UCSD-AML1 (cell line): ENCODE measurements around the gene RNF157.
"Not testable (repeated sequence)": the region's sequence is repeated elsewhere in the genome, so short reads cannot be mapped to it uniquely, and the experiment has no call there.

Experiments
- DNase-seq: peaks from one replicate; lab custom pipeline; 2025; ENCODE audit not compliant: unreplicated experiment; lab: John Stamatoyannopoulos, UW

RNF157 gene

DNA sequence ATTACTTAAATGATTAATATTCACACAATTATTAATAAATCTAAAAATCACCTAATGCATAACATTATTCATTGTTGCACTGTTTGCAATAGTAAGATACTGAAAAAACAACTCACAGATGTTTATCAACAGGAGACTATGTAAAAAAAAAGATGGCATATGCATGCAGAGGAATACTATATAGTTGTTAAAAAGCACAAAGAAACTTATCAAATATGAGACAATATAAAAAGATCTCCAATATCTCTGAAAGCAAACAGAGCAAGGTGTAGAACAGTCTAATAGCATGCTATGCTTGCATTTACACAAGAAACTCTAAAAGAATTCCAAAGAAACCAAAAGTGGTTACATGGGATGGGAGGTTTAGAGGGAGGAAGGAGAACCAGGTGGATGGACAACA is 3.7 kb downstream of the RNF157 start:
- no peak for DNase-seq

DNA sequence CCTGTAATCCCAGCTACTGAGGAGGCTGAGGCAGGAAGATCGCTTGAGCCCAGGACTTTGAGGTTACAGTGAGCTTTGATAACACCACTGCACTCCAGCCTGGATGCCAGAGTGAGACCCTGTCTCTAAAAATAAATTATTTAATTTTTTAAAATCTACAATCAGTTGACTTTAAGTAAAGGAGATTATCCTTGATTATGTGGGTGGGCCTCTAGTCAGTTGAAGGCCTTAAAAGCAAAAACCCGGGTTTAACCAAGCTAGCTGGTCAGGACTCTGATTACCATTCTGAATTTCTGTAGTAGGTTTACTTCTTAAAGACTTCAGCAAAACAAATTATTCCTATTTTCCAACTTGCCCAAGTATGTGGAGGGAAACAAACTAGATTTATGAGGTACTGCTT is 4.4 kb downstream of the RNF157 start:
- DNase-seq = no peak

DNA sequence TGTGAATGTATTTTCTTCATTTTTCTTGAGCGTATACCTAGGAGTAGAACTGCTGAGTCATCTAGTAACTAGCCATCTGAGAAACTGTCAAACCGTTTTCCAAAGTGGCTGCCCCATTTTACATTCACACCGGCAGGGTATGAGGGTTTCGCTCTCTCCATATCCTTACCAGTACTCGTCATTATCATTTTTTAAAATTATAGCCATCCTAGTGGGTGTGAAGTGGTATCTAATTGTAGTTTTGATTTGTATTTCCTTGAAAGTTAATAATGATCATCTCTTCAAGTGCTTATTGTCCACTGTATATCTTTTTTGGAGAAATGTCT is 6.0 kb downstream of the RNF157 start:
- DNase-seq = no peak

DNA sequence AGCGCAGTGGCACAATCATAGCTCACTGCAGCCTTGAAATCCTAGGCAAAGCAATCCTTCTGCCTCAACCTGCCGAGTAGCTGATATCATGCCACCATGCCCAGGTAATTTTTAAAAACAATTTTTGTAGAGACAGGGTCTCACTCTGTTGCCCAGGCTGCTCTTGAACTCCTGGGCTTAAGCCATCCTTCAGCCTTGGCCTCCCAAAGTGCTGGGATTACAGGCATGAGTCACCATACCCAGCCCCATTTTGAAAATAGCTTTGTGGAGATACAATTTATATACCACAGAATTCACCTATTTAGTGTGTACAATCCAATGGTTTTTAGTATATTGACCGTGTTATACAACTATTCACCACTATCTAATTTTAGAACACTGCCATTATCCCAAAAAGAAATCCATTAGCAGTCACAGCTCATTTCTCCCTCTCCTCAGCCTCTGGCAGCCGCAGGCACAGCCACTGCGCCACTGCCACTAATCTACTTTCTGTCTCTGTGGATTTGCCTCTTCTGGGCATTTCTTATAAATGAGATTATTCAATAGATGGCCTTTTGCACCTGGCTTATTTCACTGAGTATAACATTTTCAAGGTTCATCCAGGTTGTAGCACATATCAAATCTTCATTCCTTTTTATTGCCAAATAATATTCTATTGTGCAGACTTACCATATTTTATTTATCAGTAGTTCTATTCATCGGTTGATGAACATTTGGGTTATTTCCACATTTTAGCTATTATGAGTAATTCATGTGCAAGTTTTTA is 6.5 kb downstream of the RNF157 start:
- no peak for DNase-seq

DNA sequence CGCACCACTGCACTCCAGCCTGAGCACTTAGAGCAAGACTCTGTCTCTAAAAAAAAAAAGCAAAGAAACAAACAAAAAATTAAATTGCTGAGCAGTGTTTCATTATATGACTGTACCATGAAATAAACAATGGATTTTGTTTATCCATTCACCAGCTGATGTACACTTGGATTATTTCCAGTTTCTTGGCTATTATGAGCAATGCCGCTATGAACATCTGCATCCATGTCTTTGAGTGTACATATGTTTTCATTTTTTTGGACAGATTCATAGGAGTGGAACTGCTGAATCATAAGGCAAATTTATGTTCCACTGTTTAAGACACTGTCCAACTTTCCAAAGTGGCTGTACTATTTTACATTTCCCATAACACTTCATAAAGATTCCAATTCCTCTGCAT is 8.0 kb downstream of the RNF157 start:
- DNase-seq = no peak

DNA sequence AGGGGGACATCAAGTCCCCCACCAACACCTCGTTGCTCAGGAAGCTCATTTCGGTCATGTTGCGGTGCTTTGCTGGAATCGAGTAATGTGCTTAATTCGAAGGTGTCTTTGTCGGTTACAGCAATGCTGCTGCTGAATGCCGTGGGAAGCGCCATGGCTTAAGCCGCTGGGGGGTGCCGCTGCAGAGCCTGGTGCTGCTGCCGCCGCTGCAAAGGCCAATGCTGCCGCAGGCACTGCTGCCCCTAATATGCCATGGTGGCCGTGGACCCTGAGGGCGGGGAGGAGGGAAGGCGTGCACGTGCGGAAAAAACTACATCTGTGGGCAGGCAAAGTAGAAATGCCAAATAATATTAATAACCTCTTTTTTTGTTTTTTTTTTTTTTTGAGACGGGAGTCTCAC is 13.5 kb downstream of the RNF157 start:
- DNase-seq = not testable (repeated sequence)

DNA sequence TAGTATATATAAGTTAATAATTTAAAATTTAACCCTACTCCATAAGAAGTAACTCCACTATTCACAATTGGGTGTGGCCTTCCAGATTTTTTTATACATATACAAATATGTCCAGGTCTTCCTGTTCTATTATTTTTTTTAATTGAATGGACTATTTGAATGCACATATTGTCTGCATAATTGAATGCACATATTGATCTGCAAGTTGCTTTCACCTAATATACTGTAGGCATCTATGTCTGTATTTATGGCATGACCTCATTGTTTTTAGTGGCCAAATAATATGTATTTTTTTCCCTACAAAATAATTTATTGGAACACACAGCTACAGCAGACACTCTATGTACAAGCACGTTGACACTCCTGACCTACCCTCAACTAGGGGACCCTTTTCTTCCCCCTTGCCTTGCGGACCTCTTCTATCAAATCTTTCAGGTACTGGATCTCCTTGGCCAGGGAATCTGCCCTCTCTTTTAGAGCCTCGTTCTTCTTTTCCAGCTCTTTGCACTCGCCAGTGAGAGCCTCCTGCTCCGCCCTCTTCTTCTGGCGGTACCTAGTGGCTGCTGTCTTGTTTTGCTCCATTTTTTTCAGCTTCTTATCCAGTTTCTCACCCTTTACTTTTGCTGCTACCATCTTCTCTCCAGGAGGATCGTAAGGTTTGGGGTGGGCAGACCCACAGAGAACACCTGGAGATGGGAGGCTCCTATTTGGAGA is 14.8 kb downstream of the RNF157 start:
- not testable (repeated sequence) for DNase-seq

DNA sequence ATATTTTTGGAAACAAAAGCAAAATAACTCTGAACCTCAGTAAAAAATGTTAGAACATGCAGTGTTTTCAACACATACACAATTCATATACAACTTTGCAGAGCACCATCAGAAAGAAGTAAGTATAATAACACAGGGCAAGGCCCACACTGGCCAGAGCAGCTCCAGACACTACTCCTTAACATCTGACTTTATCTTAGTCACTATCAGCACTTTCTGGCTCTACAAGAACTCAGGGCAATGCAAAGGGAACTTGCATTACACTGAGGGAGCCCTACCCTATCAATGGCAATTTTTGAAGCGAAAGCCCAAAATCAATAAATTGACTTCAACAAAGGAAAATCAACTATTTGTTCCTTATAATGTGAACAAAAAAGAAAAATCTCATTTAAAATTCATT is 16.5 kb downstream of the RNF157 start:
- no peak for DNase-seq

DNA sequence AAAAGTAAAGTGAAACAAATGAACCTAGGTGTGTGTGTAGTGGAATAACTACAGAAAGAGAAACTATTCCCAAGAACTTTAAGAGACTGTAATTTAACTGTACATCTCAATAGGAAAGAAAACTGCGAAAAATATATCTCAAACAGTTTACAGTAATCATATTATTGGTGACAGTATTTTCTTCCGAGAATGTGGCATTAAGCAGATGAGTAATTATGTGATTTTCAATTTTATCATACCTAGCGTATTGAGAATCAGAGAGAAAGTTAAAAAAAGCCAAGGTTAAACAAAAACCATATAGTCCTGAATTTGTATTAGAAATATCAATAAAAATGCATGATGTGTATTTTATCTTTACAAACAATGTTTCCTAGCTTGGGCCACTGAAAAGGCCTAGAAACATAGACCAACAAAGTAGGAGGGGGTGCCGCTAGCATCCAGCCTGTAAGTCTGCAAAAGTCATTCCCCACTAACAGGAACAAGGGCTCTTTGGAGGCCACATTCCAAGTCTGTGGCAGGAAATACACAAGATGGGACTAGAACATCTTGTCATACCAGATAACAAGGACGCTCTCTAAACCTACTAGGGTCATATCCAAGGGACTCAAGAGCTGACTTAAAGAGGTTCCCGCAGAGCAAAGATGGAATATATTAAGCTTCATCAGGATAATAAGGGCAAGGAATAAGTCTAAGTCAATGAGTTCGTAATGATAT is 20.5 kb downstream of the RNF157 start:
- no peak for DNase-seq

DNA sequence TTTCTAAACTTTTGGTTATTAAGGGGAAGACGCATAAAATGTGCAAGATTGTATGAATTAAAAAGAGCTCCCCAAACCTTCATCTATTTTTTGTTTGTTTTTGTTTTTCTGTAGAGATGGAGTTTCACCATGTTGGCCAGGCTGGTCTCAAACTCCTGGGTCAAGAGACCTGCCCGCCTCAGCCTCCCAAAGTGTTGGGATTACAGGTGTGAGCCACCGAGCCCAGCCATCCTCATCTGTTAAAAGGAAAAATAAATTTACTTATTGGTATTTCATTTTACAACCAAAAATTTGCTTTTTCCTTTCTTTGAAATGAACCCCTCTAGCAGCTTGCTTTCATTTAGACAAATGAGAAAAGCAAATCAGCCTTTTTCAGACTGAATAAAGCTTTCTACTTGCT is 23.2 kb downstream of the RNF157 start:
- no peak for DNase-seq

DNA sequence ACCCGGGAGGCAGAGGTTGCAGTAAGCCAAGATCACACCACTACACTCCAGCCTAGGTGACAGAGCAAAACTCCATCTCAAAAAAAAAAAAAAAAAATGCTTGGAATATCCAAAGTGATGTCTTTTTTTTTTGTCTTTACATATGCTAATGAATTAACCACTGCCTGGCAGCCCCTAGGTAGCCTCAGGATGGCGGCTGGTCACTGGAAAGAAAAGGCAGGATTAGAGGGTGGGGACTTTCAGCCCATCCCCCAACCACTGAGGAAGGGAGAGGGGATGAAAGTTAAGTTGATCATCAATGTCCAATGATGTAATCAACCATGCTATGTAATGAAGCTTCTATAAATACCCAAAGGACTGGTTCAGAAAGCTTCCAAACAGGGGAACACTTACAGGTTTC is 26.8 kb downstream of the RNF157 start:
- DNase-seq = no peak

DNA sequence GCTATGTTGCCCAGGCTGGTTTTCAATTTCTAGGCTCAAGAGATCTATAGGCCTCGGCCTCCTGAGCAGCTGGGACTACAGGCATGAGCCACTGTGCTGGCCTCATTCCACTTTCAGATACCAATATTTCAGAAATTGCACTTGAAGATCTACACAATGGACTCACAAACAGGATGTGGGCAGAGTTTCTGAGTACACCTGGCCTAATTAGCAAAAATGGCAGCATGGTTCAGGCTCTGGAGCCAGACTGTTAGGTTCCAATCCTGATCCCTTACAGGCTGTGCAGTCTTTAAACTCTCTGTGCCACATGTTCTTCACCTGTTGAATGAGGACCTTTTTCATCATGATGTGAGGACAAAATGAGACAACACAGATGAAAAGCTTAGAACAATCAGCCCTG is 32.2 kb downstream of the RNF157 start:
- DNase-seq = no peak

DNA sequence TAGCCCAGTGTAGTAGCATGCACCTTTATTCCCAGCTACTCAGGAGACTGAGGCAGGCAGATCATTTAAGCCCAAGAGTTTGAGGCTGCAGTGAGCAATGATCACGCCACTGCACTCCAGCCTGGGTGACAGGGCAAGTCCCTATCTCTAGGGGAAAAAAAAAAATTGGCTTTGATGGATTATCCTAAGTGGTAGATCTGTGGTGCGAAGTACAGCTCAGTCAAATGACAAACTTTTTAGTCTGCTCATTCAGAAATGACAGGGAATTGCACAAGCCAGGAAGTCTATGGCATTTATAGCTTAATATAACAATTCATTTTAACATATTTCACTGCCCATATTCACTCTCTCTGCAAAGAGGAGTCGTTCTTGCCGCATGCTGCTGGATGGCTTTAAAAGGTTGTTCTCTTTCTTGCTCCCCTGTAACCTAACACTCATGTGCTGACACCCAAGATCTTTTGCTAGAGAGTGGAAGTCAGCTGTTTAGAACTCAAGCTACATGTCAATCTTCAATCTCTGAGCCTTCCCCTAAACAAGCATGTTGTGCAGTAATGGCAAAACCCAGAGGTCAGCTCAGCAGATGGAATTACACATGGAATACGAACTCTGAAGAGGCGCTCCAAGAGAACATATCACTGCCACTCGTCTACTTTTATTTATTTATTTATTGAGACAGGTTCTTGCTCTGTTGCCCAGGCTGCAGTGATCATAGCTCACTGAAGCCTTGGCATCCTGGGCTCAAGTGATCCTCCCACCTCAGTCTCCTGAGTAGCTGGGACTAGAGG is 32.8 kb downstream of the RNF157 start:
- no peak for DNase-seq

DNA sequence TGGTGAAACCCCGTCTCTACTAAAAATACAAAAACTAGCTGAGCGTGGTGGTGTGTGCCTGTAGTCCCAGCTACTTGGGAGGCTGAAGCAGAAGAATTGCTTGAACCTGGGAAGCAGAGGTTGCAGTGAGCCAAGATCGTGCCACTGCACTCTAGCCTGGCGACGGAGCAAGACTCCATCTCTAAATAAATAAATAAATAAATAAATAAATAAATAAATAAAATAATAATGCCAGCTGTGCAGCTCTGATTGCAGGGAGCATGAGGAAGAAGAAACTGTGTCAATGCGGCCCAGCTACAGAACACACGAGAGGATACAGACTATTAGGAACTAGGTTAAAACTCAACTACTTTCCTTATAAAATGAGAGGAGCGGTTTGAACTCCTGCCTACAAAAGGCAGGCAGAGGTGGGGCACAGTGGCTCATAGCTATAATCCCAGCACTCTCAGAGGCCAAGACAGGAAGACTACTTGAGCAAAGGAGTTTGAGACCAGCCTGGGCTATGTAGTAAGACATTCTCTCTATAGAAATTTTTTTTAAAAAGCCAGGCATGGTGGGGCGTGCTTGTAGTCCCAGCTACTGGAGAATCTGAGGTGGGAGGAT is 34.6 kb downstream of the RNF157 start:
- DNase-seq = not testable (repeated sequence)

DNA sequence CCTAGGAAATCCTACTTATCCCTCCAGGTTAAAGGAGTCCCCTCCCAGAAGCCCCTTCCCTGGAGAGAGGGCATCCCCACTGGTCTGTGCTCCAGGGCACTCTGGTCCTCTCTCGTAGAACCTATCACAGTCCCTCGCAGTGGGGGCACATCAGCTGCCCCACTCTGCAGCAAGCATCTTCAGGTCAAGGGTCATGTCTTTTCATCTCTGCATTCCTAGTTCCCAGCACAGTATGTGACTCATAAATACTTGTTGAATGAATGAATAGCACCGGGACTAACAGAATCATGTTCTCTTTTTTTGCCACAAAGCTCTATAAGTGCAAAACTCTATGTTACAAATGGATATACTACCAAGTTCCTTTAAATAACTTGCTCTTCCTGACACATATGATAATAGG is 36.0 kb downstream of the RNF157 start:
- no peak for DNase-seq

DNA sequence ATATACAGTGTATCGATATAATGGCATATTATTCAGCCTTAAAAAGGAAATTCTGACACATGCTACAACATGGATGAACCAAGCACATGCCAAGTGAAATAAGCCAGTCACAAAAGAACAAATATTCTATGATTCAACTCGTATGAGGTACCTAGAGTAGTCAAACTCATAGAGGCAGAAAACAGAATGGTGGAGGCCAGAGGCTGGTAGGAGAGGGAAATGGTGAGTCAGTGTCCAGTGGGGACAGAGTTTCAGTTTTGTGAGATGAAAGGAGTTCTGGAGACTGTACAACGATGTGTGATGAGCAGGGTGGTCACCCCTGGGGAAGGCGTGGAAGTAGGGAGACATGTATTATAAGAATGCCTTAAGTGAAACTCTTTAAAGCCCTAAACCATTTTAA is 39.9 kb downstream of the RNF157 start:
- no peak for DNase-seq

DNA sequence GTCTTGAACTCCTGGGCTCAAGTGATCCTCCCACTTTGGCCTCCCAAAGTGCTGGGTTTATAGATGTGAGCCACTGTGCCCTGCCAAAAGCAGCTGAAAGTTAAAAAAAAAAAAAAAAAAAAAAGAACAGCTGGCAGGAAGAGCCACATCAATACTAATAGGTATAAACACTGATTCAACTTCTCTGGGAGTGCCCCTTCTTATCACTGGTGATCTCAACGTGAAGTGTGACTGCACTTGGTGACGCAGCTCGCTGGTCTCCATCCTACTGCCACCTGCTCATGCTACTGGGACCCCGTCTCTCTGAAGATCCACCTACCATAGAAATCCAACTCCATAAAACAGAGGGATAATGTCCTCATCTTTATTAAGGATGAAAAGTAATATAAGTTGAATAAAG is 40.8 kb downstream of the RNF157 start:
- no peak for DNase-seq

DNA sequence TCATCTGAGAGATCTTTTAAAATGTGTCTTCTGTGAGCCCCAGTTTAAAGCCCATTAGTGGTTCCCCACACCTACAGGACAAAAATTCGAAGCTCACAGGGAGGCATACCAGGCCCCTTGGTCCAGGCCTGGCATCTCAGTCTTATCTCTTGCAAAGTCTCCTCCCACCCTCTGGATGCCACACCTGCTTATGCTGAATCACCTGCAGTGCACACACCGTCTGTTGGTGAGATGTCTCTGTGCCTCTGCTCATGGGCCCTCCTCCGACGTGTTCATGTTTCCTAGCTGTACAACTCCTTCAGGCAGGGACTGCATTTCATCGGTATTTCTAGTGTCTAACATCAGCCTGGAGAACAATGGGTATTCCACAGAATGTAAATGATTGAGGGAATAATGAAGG is 41.6 kb downstream of the RNF157 start:
- no peak for DNase-seq

DNA sequence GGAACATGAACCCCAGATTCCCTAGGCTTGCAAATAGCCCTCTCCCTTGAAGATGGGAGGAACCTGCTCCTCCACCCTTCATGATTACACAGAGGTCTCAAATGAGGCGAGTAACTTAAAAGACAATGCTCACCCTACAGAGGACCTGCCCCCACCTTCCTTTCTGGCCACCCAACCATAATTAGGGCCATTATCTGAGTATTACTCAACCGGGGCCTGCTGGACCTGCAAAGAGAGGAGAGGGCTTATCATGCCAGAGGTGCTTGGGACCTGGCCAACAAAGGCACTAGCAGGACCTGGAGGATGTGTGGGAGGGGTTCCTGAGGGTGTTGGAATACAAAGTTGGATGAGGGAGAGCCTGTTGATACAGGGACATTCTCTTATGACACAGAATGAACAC is 42.4 kb downstream of the RNF157 start:
- no peak for DNase-seq

DNA sequence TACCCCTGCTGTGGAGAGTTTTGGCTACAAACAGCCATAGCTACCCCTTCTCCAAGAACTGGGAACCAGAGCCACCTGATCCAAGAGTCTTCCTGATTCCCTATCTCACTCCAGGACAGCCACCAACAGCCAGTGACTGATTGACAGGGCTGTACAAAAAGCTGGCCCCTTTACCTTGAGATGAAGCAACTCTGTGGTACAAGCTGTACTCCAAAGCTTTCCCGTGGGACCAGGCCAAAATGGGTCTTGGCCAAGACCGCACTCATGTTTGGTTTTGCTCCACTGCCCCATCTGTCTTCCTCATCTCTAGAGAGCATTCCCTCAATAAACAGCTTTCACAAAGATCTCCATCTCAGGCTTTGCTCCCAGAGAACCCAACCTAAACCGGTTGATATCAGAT is 43.6 kb downstream of the RNF157 start:
- no peak for DNase-seq
